HCT116 (cell line): ENCODE results near the gene BCAS4.

ENCODE experiments used
- ATF3 ChIP-seq: IDR thresholded peaks from 2 replicates; pipeline ENCODE4 v1.6.1; 2012
- CTCF ChIP-seq, 3 experiments: fragments of 200-600 bp in 1 of 3; sonication (generic) in 1 of 3; IDR thresholded peaks in 2 of 3; conservative IDR thresholded peaks in 1 of 3; 2 replicates each; pipeline ENCODE4 v1.5.1; 2012 to 2017; ENCODE audit warnings: low read depth in 2 of 3, low read length in 2 of 3, antibody characterized with exemption in 1 of 3, borderline replicate concordance in 1 of 3, control low read depth in 1 of 3, mild to moderate bottlenecking in 1 of 3, mixed read lengths in 1 of 3, mixed run types in 1 of 3, moderate library complexity in 1 of 3; ENCODE audit not compliant: insufficient read depth in 1 of 3
- EZH2 ChIP-seq: fragments of 200-600 bp; sonication (generic); IDR thresholded peaks from 2 replicates; pipeline ENCODE4 v1.6.1; 2017; ENCODE audit warnings: antibody characterized with exemption, mixed run types
- POLR2A ChIP-seq: IDR thresholded peaks from 2 replicates; pipeline ENCODE4 v1.7.0; 2011; ENCODE audit warnings: borderline replicate concordance; ENCODE audit not compliant: insufficient read depth, insufficient read length; ENCODE audit errors: extremely low read depth
- POLR2AphosphoS5 ChIP-seq: IDR thresholded peaks from 2 replicates; pipeline ENCODE4 v1.6.1; 2011; ENCODE audit warnings: mild to moderate bottlenecking, low read depth, low read length, moderate library complexity
- RAD21 ChIP-seq: IDR thresholded peaks from 2 replicates; pipeline ENCODE4 v1.6.1; 2012; ENCODE audit warnings: low read depth, mild to moderate bottlenecking
- REST ChIP-seq: IDR thresholded peaks from 2 replicates; pipeline ENCODE4 v1.6.1; 2012; ENCODE audit warnings: low read depth
- TCF7L2 ChIP-seq: IDR thresholded peaks from 2 replicates; pipeline ENCODE4 v1.7.0; 2011; ENCODE audit warnings: borderline replicate concordance, inconsistent platforms; ENCODE audit not compliant: insufficient read depth, insufficient read length; ENCODE audit errors: extremely low read depth
- YY1 ChIP-seq: IDR thresholded peaks from 2 replicates; pipeline ENCODE4 v1.6.1; 2011; ENCODE audit warnings: low read length, low read depth, moderate library complexity, mild to moderate bottlenecking; ENCODE audit not compliant: insufficient replicate concordance; ENCODE audit errors: extremely low read depth
- ZNF274 ChIP-seq: fragments of 200-500 bp; sonication (Bioruptor generic); IDR thresholded peaks from 2 replicates; pipeline ENCODE4 v1.6.1; 2014; ENCODE audit warnings: mild to moderate bottlenecking, low read depth, low read length, inconsistent platforms

- TF ChIP-seq EZH2, result no peak
- TF ChIP-seq RAD21, result no peak
- no peak for TF ChIP-seq ZNF274
- TF ChIP-seq CTCF (IDR thresholded peaks at IDR 0.05 in 2 of 3, conservative IDR thresholded peaks at IDR 0.05 in 1 of 3; ENCODE audit: borderline replicate concordance in 1 of 3, insufficient read depth in 1 of 3, low read depth in 2 of 3, low read length in 2 of 3), result no peak
- TF ChIP-seq POLR2AphosphoS5, result no peak
- TF ChIP-seq REST, result no peak
- TF ChIP-seq YY1, result no peak
- no peak for TF ChIP-seq POLR2A
- TF ChIP-seq ATF3, result no peak
- TF ChIP-seq TCF7L2, result no peak
Measured at GRCh38 chr20:50789968-50790650, 4.8 kb upstream of the BCAS4 start.
